ENCODE results near the gene M6PR. TPM values are rescaled to one million over a fixed set of nuclear protein-coding genes. Genes with fewer than 3 reads are reported as not detected.

M6PR gene
- polyA plus RNA-seq, 1 donor (not counting 4 experiments of a cell fraction or from before 2014, with no cell fraction given), result 127 TPM

- Histone ChIP-seq H3K4me2 (ENCODE audit: control insufficient read depth, extremely low read depth, insufficient read depth, low read depth, low read length) (no peak overlapping the region), H2AFZ (ENCODE audit: control insufficient read depth, low read length) (no peak overlapping the region), H3K27me3 (ENCODE audit: control insufficient read depth, extremely low read depth, insufficient read depth, low read length) (no peaks in the 10 kb centered on the region), H3K79me2 (ENCODE audit: control insufficient read depth, insufficient read depth, low read length) (no peaks in the 10 kb centered on the region), H3K4me1 (ENCODE audit: control insufficient read depth, extremely low read depth, insufficient read depth, low read length) (no peaks in the 10 kb centered on the region), H3K9me3 (ENCODE audit: control insufficient read depth, low read depth, low read length) (peaks cover 4% of the 10 kb centered on the region), H3K36me3 (ENCODE audit: control insufficient read depth in 2 of 2, extremely low read depth in 1 of 2, insufficient read depth in 2 of 2, low read length in 2 of 2) (no peaks in the 10 kb centered on the region), H3K9ac (ENCODE audit: control insufficient read depth, extremely low read depth, insufficient read depth, low read length) (no peak overlapping the region), H3K4me3 (ENCODE audit: control insufficient read depth in 2 of 3, extremely low read depth in 1 of 3, insufficient read depth in 2 of 3, low read depth in 1 of 3, low read length in 3 of 3) (no peak overlapping the region), H3K9me1 (ENCODE audit: control insufficient read depth, extremely low read depth, insufficient read depth, low read length) (no peaks in the 10 kb centered on the region), H4K20me1 (ENCODE audit: control insufficient read depth, extremely low read depth, insufficient read depth, low read length) (no peaks in the 10 kb centered on the region), H3K27ac (ENCODE audit: control insufficient read depth, insufficient read depth, low read length) (no peak overlapping the region)
- FAIRE-seq, result no peak
- dilution Hi-C loops (cut with MboI; ENCODE audit: extremely low pct_ligation_motif_present, low sequenced_read_pairs), result no loop called here
- no peak for TF ChIP-seq CTCF (optimal IDR thresholded peaks at IDR 0.05 in 1 of 3, IDR thresholded peaks at IDR 0.05 in 1 of 3, conservative IDR thresholded peaks at IDR 0.05 in 1 of 3; ENCODE audit: extremely low read depth in 1 of 3, insufficient read depth in 2 of 3, low read length in 3 of 3)
- no peak for TF ChIP-seq EZH2 (IDR thresholded peaks at IDR 0.05; ENCODE audit: low read length)
- DNase-seq (ENCODE audit: low read depth, low spot score), result no peak
Measured at GRCh38 chr12:8970432-8970831, 21.0 kb upstream of the M6PR start.

- Histone ChIP-seq H4K20me1 (ENCODE audit: control insufficient read depth, extremely low read depth, insufficient read depth, low read length) (no peaks in the 10 kb centered on the region), H3K9ac (ENCODE audit: control insufficient read depth, extremely low read depth, insufficient read depth, low read length) (no peak overlapping the region), H3K4me1 (ENCODE audit: control insufficient read depth, extremely low read depth, insufficient read depth, low read length) (no peaks in the 10 kb centered on the region), H3K9me3 (ENCODE audit: control insufficient read depth, low read depth, low read length) (peaks cover 4% of the 10 kb centered on the region), H2AFZ (ENCODE audit: control insufficient read depth, low read length) (no peak overlapping the region), H3K27me3 (ENCODE audit: control insufficient read depth, extremely low read depth, insufficient read depth, low read length) (no peaks in the 10 kb centered on the region), H3K9me1 (ENCODE audit: control insufficient read depth, extremely low read depth, insufficient read depth, low read length) (no peaks in the 10 kb centered on the region), H3K4me2 (ENCODE audit: control insufficient read depth, extremely low read depth, insufficient read depth, low read depth, low read length) (no peak overlapping the region), H3K79me2 (ENCODE audit: control insufficient read depth, insufficient read depth, low read length) (no peaks in the 10 kb centered on the region), H3K27ac (ENCODE audit: control insufficient read depth, insufficient read depth, low read length) (no peak overlapping the region), H3K4me3 (ENCODE audit: control insufficient read depth in 2 of 3, extremely low read depth in 1 of 3, insufficient read depth in 2 of 3, low read depth in 1 of 3, low read length in 3 of 3) (no peak overlapping the region), H3K36me3 (ENCODE audit: control insufficient read depth in 2 of 2, extremely low read depth in 1 of 2, insufficient read depth in 2 of 2, low read length in 2 of 2) (no peaks in the 10 kb centered on the region)
- DNase-seq (ENCODE audit: low read depth, low spot score) (no peak), FAIRE-seq (no peak)
- dilution Hi-C loops (cut with MboI; ENCODE audit: extremely low pct_ligation_motif_present, low sequenced_read_pairs), result no loop called here
- TF ChIP-seq EZH2 (IDR thresholded peaks at IDR 0.05; ENCODE audit: low read length) (no peak), CTCF (optimal IDR thresholded peaks at IDR 0.05 in 1 of 3, IDR thresholded peaks at IDR 0.05 in 1 of 3, conservative IDR thresholded peaks at IDR 0.05 in 1 of 3; ENCODE audit: extremely low read depth in 1 of 3, insufficient read depth in 2 of 3, low read length in 3 of 3) (no peak)
Measured at GRCh38 chr12:8969861-8970411, 20.5 kb upstream of the M6PR start.
